ENCODE measurements around the gene GRK5.

GRK5 gene

DNA sequence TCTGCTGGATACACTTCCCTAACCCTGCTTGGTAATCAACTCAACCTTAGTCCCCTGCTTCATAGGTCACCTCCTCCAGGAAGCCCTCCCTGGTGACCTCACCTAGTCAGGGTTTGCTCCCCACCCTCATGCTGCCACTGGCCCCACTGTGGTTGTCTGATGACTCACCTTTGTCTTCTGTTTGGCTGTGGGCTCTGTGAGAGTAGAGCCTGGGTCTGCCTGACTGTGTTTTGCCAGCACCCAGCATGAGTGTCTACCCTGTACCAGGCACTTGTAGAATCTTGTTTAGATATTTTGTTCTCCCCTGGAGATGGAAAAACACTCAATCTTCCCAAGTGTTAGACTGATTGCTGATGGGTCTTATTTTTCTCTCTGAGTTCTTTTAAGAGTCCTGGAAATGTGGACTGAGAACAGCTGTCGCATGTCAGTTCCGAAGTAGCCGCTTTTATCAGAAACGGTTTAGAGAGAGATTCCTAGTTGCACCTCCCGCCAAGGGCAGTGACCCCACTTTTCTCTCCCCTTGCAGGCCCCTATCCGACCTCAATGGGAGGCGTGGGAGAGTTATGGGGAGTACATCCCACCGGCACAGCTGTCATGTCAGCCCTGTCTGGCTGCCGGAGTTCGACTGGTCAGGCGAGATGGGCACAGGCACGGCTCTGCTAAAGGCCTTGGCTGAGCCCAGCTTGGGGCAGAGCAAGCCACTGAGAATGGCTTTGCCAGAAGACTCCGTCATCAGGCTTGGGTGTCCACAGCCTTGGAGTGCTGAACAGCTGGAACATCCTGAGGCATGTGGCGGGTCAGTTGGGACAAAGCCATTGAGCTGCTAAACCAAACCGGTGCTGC lies 134.3 kb downstream of the GRK5 start:
- peak in 1 of 2 donors; percentile 21 for DNase-seq (ENCODE audit: low read depth in 2 of 2)

DNA sequence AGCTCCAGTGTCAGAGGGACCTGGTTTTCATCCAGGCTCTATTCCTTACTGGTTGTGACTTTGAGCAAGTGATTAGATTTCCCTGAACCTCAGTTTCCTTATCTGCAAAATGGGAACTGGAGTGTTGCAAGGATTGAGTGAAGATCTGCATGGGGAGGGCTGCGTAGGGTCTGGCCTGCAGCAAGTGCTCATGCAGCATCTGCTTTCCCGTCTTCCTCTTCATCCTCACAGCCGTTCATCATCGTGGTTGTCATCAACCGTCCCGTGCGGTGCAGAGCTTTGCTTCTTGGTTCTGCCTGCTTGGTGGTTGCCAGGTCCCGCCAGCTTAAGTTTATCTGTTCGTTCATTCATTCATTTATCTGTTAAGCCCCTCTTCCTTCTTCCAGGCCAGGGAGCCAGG lies 135.0 kb downstream of the GRK5 start:
- no peak for DNase-seq (ENCODE audit: low read depth in 2 of 2)

- DNase-seq (ENCODE audit: low read depth in 2 of 2), result no peak
These were observed 135.7 kb downstream of the GRK5 start for GRCh38 chr10:119343011-119343601.

- DNase-seq (ENCODE audit: low read depth in 2 of 2), result no peak
These were observed 137.0 kb downstream of the GRK5 start for GRCh38 chr10:119344381-119344780.

DNA sequence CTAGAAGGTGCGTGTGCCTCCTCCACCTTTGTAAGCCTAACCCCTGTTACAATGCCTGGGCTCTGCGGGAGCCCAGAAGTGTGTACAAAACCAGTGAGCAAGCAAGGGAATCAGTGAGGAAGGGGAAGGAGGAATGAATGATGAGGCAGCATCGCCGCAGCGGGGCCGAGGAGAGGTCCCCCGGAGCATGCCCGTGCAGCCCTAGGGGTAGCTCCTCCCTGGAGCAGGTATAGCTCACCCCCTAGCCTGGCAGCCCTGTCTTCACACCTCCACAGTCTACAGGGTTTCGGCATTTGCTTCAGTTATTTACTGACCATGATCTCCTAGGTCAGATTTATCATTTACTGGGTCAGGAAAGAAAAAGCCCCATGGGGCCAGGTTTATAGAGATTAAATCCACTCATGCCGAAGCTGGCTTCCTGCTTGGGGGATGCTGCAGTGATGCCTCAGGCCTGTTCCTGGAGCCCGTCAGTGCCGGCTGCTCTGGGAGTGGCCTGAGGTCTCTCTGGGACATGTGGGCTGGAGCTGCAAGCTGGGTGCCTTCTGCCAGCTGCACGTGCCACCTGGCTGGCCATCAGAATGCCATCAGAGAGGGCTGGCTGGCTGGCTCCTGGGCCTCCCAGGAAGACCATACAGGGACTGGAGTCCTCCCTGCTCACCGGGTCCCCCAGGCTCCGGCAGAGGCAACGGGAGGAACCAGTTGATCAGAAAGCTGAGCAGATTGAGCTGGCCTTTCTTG lies 138.9 kb downstream of the GRK5 start:
- DNase-seq (ENCODE audit: low read depth in 2 of 2), result no peak

- DNase-seq (ENCODE audit: low read depth in 2 of 2), result no peak
These were observed 140.0 kb downstream of the GRK5 start for GRCh38 chr10:119347181-119347974.

DNA sequence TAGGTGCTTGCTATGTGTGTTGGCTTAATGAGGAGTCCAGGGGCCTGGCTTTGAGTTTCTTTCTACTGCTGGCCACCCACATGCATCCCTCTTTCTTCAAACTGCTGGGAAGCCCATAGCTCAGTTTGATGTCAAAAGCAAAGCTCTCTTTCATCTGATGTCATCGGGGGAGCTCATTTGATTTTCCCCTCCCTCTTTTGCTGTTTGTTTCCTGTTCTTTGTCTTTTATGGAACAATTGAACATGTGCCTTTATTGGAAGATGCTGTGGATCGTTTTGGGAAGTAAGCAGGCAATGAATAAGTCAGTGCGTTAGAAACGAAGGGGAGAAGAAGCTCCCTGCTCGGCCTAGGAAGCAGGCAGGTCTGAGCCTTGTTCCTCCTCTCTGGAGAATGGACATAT lies 140.7 kb downstream of the GRK5 start:
- DNase-seq (ENCODE audit: low read depth in 2 of 2), result no peak

- no peak for DNase-seq (ENCODE audit: low read depth in 2 of 2)
These were observed 141.3 kb downstream of the GRK5 start for GRCh38 chr10:119348516-119349240.

DNA sequence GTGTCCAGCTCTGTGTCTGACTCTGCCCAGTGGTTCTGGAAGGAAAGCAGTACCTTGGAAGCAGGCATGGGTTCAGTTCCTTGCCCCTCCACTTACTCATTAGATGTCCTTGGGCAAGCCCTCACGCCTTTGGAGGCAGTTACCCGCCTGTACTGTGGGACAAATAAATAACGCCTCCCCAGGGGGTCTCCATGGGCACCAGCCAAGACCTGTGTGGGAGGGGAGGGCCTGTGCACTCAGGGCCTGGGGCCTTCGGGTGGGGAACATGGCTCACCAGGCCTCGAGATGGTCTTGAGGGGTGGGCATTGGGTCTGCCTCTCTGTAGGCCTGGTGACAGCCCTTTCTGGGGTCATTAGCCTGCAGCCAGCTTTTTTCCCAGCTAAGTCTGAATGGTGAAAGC lies 142.0 kb downstream of the GRK5 start:
- no peak for DNase-seq (ENCODE audit: low read depth in 2 of 2)

DNA sequence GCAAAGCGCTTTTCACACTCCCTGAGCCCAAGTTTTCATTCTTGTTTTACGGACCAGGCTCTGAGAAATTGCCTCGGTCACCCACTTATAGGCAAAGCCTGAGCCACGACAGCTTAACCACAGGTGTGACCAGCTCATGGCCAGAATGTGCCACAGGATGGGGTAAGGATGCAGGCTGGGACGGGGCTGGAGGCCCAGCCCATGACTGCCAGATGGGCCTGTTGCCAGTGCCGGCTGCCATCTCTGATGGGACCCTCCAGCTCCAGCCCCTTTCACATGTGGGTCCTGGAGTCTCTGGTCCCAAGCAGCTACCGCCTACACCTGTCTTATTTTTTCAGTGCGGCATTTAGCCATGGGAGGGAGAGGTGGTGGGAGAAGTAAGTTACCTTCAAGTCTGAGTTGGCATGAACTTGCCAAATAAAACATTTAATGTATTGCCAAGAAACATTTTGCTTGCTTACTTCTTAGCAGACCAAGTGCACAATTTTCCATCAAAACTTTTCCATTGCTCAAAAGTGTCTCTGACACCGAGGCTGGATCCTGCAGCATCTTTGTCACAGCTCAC lies 142.6 kb downstream of the GRK5 start:
- DNase-seq (ENCODE audit: low read depth in 2 of 2), result no peak

DNA sequence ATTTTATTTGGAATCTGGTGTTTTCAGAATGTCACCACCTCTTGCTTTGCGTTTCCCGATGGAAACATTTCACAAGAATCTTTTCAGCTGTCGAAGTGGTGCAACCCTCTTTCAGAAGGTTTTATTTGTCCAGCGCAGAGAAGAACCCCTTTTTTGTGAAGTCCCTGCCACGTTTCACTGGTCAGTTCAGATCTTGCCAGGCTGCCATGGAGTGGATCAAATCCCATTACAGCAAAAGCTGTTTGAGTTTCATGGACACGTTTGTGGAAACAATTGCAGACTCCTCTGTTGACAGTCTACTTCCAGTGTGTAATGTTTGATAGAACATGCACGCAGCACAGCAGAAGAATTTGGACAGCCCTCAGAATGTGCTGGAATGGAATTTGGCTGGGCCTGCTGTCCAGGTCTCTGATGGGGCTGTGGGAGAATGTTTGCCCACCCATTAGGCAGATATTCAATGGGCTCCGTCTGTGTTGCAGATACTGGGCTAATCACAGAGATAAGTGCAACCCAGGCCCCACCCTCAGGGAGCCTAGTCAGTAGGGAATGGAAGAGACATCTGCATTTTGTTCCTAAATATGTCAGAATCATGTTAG lies 143.2 kb downstream of the GRK5 start:
- no peak for DNase-seq (ENCODE audit: low read depth in 2 of 2)

DNA sequence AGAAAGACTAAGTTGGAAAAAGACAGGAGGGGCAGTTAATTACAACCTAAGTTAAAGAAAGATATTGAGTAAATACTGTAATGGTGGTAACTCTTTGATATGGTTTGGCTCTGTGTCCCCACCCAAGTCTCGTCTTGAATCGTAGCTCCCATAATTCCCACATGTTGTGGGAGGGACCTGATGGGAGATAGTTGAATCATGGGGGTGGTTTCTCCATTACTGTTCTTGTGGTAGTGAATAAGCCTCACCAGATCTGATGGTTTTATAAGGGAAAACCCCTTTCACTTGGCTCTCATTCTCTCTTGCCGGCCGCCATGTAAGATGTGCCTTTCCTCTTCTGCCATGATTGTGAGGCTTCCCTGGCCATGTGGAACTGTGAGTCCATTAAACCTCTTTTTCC lies 143.8 kb downstream of the GRK5 start:
- no peak for DNase-seq (ENCODE audit: low read depth in 2 of 2)

DNA sequence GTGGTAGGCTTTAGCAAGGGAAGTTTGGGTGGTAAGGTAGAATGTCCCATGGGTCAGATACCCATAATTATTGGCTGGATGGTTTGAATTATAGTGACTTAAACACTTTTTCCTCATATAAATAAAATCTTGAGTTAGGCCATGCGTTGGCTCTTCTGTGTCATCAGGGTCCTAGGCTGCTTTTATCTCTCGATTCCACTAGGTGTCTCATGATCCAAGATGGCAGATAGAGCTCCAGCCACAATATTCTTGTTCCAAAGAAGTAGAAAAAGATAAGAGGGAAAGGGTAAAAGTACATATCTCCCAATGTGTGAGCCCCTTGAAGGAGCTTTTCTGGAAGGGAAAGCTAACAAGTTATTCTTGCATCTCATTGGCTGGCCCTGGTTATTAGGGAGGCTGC lies 144.7 kb downstream of the GRK5 start:
- no peak for DNase-seq (ENCODE audit: low read depth in 2 of 2)

GRCh38 chr10:119352807-119353206 lies 145.4 kb downstream of the GRK5 start:
- DNase-seq (ENCODE audit: low read depth in 2 of 2), result no peak

DNA sequence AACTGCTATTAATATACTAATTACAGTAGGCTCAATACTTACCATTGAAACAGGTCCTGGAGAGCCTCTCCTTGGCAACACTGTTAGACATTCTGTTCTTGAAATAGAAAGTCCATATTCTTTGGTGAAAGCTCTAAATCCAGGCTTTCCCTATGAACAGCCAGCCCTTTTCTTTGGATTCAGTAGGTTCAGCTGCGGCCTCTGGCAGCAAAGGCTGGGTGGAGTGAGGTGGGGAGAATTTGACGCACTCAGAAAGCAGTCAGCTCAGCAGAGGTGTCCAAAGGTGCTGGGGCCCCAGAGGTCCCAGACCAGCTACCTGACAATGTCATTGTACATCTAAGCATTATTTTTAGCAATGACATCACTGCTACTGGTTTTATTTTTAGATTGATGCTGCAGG lies 146.1 kb downstream of the GRK5 start:
- DNase-seq (ENCODE audit: low read depth in 2 of 2), result no peak

DNA sequence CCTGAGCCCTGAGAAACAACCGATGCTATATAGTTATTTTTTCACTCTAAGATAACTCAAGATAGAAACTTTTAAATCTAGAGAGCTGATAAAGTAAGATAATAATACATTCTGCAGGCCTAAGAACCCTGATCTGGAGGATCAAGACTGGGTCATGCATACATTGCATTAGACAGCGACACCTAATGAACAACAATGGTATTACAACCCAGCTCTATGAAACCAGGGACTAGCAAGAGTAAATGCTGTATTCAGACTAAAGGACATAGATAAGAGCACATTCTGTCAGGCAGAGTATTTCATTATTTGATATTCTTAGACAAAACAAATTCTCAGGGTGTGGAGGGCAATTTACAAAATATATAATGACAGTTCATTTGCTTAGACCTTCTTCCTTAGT lies 148.6 kb downstream of the GRK5 start:
- DNase-seq (ENCODE audit: low read depth in 2 of 2), result no peak

DNA sequence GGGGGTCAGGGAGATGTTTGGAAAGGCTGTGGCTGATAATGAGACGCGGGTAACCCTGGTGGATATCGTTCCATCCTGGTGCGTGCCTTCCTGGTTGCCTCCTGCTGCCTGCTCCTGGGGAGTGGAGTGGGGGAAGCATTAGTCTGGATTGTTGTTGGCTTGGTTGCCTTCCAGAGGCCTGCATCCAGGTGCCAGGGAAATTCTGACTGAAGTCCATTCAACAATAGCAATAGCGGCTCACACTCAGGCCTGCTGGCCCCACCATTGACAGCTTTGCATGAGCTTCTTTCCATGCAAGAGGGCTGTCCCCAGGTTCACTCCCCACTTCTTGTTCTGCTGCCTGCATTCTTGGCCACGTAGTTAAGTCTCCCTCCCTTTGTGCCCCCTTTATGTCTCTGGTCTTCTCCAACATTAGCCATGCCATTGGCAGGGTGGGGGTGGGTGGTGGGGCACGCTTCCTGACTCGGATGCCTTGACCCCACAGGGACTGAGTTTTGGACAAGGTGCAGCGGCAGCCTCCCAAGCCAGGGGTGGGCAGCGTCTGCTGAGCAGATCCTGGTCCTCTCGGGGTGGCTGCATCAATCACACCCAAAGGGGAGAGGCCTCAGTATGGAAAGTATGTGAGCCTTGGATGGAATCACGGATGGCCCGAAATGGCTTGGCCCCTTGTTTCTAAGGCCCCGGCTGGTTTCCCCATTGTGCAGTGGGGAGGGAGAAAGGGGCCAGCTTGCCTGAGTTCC lies 150.2 kb downstream of the GRK5 start:
- no peak for DNase-seq (ENCODE audit: low read depth in 2 of 2)

DNA sequence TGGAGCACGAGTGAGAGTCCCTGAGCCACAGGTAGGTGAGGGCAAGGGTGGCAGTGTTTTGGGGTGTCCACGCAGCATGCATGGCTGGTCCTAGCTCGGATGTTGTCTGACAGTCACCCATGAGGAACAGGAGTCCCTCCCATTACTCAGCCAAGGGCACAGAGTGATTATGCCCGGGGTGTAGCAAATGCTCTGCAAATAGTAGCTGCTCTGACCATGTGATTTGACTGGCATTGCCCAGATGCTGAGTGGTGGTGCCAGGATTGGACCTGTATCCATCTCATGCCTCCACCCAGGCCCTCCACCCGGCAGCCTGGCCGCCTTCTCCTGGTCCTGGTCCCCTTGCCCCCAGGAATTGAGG lies 150.8 kb downstream of the GRK5 start:
- DNase-seq (ENCODE audit: low read depth in 2 of 2), result no peak

GRCh38 chr10:119358567-119358966 lies 151.2 kb downstream of the GRK5 start:
- DNase-seq (ENCODE audit: low read depth in 2 of 2), result no peak

DNA sequence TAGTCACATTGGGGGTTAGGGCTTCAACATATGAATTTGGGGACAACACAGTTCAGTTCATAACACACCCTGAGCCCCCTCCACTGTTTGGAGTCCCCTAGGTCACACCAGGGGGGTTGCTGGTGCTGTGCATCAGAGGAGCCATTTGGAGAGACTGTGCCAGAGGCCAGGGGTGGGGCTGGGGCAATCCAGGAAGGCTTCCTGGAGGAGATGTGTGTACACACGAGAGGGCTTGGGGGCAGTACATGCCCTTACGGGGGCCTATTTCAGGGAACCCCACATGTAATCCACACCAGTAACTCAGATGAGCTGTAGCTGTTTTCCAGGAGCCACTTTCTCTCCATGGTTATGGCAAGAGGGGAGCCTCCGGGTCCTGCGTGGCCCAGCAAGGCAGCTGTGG lies 151.7 kb downstream of the GRK5 start:
- no peak for DNase-seq (ENCODE audit: low read depth in 2 of 2)

Measured in stimulated activated CD8-positive, alpha-beta memory T cell treated with anti-CD3 and anti-CD28 coated beads, Interleukin-2, amount 100 ng/mL, for 1 hour (primary cell).